Glomerular endothelial cell (primary cell): Measurements from ENCODE around the gene GRIFIN. TPM values are rescaled to one million over a fixed set of nuclear protein-coding genes. Genes with fewer than 3 reads are reported as not detected.

Experiments
- DNase-seq: peaks from one replicate; pipeline ENCODE4 v3.0.0-alpha.2; 2011; ENCODE audit warnings: low read depth, low spot score; ENCODE audit errors: extremely low read depth
- total RNA-seq: library from RNA; depleted of rRNA; stranded (reverse); fragments of >200 nt; gene quantifications from 2 replicates; pipeline ENCODE4 v1.2.3, GENCODE V29; 2015

The GRIFIN gene
- total RNA-seq, 1 donor from 2014 or later: not detected

GRCh38 chr7:2499719-2500430 lies 23.7 kb upstream of the GRIFIN start:
- no peak for DNase-seq

GRCh38 chr7:2499181-2499580 lies 23.0 kb upstream of the GRIFIN start:
- no peak for DNase-seq

GRCh38 chr7:2498708-2499107 lies 22.5 kb upstream of the GRIFIN start:
- DNase-seq: no peak

GRCh38 chr7:2497500-2498336 lies 21.5 kb upstream of the GRIFIN start:
- DNase-seq: no peak

GRCh38 chr7:2497065-2497464 lies 20.9 kb upstream of the GRIFIN start:
- no peak for DNase-seq

GRCh38 chr7:2496375-2496774 lies 20.2 kb upstream of the GRIFIN start:
- no peak for DNase-seq

- no peak for DNase-seq
Measured at GRCh38 chr7:2495418-2496299, 19.5 kb upstream of the GRIFIN start.

GRCh38 chr7:2494191-2495130 lies 18.3 kb upstream of the GRIFIN start:
- no peak for DNase-seq

- no peak for DNase-seq
Measured at GRCh38 chr7:2493205-2494164, 17.3 kb upstream of the GRIFIN start.

GRCh38 chr7:2492038-2492437 lies 15.8 kb upstream of the GRIFIN start:
- DNase-seq: no peak

GRCh38 chr7:2490181-2490651 lies 14.0 kb upstream of the GRIFIN start:
- no peak for DNase-seq

GRCh38 chr7:2488681-2489080 lies 12.5 kb upstream of the GRIFIN start:
- DNase-seq: no peak

- no peak for DNase-seq
Measured at GRCh38 chr7:2488272-2488645, 12.1 kb upstream of the GRIFIN start.

GRCh38 chr7:2487586-2488271 lies 11.5 kb upstream of the GRIFIN start:
- DNase-seq: no peak

GRCh38 chr7:2484868-2485267 lies 8.7 kb upstream of the GRIFIN start:
- no peak for DNase-seq

GRCh38 chr7:2483494-2483893 lies 7.3 kb upstream of the GRIFIN start:
- DNase-seq: no peak

GRCh38 chr7:2482725-2483451 lies 6.7 kb upstream of the GRIFIN start:
- no peak for DNase-seq

GRCh38 chr7:2481195-2481594 lies 5.0 kb upstream of the GRIFIN start:
- no peak for DNase-seq
